ENCODE results near the gene RPS6KA4.

Gene RPS6KA4

DNA sequence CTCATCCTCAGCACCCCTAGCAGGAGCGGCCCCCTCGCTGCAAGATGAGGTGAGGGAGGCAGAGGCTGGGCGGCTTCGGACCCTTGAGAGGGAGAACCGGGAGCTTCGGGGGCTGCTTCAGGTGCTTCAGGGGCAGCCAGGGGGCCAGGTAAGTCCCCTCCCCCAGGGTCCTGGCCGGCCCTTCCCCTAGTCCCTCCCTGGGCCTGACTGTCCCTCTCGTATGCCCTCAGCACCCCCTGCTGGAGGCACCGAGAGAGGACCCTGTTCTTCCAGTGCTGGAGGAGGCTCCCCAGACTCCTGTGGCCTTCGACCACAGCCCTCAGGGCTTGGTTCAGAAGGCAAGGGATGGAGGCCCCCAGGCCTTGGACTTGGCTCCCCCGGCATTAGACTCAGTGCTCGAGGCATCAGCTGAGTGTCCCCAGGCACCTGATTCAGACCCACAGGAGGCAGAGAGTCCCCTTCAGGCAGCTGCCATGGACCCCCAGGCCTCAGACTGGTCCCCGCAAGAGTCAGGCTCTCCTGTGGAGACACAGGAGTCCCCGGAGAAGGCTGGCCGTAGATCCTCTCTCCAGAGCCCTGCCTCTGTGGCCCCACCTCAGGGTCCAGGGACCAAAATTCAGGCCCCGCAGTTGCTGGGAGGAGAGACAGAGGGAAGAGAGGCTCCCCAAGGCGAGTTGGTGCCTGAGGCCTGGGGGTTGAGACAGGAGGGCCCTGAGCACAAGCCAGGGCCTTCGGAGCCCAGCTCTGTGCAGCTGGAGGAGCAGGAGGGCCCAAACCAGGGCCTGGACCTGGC is 15.0 kb upstream of the RPS6KA4 start:
- H3K4me1 ChIP-seq (ENCODE audit: insufficient read depth, low read length, severe bottlenecking), result peaks cover 27% of the 10 kb centered on the region
- no peaks in the 10 kb centered on the region for H3K79me2 ChIP-seq (ENCODE audit: insufficient read depth, low read length)
- H3F3A ChIP-seq (ENCODE audit: insufficient read depth, low read length), result no peaks in the 10 kb centered on the region
- H3K9ac ChIP-seq (ENCODE audit: low read length), result no peak overlapping the region
- no peaks in the 10 kb centered on the region for H3K9me3 ChIP-seq (ENCODE audit: low read length)
- no peaks in the 10 kb centered on the region for H3K27me3 ChIP-seq (ENCODE audit: insufficient read depth, low read length)
- peaks cover 32% of the 10 kb centered on the region; the same call in 1 of the 2 replicates for H3K36me3 ChIP-seq (ENCODE audit: insufficient read depth, low read length)
- no peak overlapping the region for H3K4me3 ChIP-seq (ENCODE audit: low read depth, low read length, poor library complexity, severe bottlenecking)
- no peak overlapping the region for H3K27ac ChIP-seq (ENCODE audit: low read depth, low read length, poor library complexity, severe bottlenecking)
- H3K4me2 ChIP-seq (ENCODE audit: low read length), result no peak overlapping the region
- no peaks in the 10 kb centered on the region for H4K20me1 ChIP-seq (ENCODE audit: insufficient read depth, low read length)
- peak; percentile 29; the same call in 1 of the 2 replicates for TF ChIP-seq CTCF (IDR thresholded peaks at IDR 0.05; ENCODE audit: low read length)
- no peak for TF ChIP-seq EZH2 (IDR thresholded peaks at IDR 0.05; ENCODE audit: borderline replicate concordance, low read length)
- no peaks in the 10 kb centered on the region for H3K9me2 ChIP-seq (ENCODE audit: low read depth, low read length)
- no peak overlapping the region for H2AFZ ChIP-seq (ENCODE audit: low read length)

DNA sequence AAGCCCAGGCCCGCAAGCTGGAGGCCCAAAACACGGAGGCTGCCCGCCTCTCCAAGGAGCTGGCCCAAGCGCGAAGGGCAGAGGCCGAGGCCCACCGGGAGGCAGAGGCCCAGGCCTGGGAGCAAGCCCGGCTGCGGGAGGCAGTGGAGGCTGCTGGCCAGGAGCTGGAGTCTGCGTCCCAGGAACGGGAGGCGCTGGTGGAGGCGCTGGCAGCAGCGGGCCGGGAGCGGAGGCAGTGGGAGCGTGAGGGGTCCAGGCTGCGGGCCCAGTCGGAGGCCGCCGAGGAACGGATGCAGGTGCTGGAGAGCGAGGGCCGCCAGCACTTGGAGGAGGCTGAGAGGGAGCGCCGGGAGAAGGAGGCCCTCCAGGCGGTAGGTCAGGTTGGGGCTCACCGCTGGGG is 14.2 kb upstream of the RPS6KA4 start:
- Histone ChIP-seq H3K79me2 (ENCODE audit: insufficient read depth, low read length) (no peaks in the 10 kb centered on the region), H3F3A (ENCODE audit: insufficient read depth, low read length) (no peaks in the 10 kb centered on the region), H4K20me1 (ENCODE audit: insufficient read depth, low read length) (no peaks in the 10 kb centered on the region), H3K9me3 (ENCODE audit: low read length) (no peaks in the 10 kb centered on the region), H3K4me2 (ENCODE audit: low read length) (no peak overlapping the region), H3K9me2 (ENCODE audit: low read depth, low read length) (no peaks in the 10 kb centered on the region), H3K27me3 (ENCODE audit: insufficient read depth, low read length) (no peaks in the 10 kb centered on the region), H3K4me3 (ENCODE audit: low read depth, low read length, poor library complexity, severe bottlenecking) (no peak overlapping the region), H3K4me1 (ENCODE audit: insufficient read depth, low read length, severe bottlenecking) (peaks cover 19% of the 10 kb centered on the region), H2AFZ (ENCODE audit: low read length) (no peak overlapping the region), H3K36me3 (ENCODE audit: insufficient read depth, low read length) (peaks cover 37% of the 10 kb centered on the region; the same call in 1 of the 2 replicates), H3K27ac (ENCODE audit: low read depth, low read length, poor library complexity, severe bottlenecking) (no peak overlapping the region), H3K9ac (ENCODE audit: low read length) (no peak overlapping the region)
- no peak for TF ChIP-seq EZH2 (IDR thresholded peaks at IDR 0.05; ENCODE audit: borderline replicate concordance, low read length)
- TF ChIP-seq CTCF (IDR thresholded peaks at IDR 0.05; ENCODE audit: low read length), result no peak

DNA sequence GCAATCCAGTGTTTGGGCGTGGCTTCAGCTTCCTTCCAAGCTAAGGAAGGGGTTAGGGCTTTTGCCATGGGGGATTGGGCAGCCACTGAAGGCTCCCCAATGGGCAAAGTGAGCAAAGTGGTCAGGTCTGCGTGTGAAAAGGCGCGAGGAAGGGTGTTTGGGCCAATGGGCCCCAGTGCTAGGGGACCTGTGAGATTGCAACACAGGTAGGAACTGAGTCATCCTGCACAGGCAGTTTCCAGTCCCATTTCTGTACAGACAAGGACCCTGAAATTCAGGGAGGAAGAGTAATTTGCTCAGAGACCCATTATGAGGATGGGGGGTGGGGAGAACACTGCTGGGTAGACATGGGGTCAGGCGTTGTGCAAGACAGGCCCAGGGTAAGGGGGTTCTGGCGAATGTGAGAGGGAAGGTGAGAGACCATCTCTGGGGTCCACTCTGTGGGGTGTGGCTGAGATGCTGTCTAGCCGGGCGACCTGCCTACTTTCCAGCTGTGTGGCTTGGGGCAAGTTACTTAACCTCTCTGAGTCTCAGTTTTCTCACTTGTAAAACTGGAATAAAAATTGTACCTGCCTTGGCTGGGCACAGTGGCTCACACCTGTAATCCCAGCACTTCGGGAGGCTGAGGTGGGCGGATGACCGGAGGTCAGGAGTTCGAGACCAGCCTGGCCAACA is 11.6 kb upstream of the RPS6KA4 start:
- Histone ChIP-seq H3K9me3 (ENCODE audit: low read length) (no peaks in the 10 kb centered on the region), H3K9me2 (ENCODE audit: low read depth, low read length) (no peaks in the 10 kb centered on the region), H3K36me3 (ENCODE audit: insufficient read depth, low read length) (peaks cover 39% of the 10 kb centered on the region; the same call in 1 of the 2 replicates), H3K4me3 (ENCODE audit: low read depth, low read length, poor library complexity, severe bottlenecking) (no peak overlapping the region), H3K9ac (ENCODE audit: low read length) (no peak overlapping the region), H3K4me1 (ENCODE audit: insufficient read depth, low read length, severe bottlenecking) (peaks cover under 1% of the 10 kb centered on the region), H3K27ac (ENCODE audit: low read depth, low read length, poor library complexity, severe bottlenecking) (no peak overlapping the region), H3K27me3 (ENCODE audit: insufficient read depth, low read length) (no peaks in the 10 kb centered on the region), H3K79me2 (ENCODE audit: insufficient read depth, low read length) (no peaks in the 10 kb centered on the region), H3F3A (ENCODE audit: insufficient read depth, low read length) (no peaks in the 10 kb centered on the region), H3K4me2 (ENCODE audit: low read length) (no peak overlapping the region), H2AFZ (ENCODE audit: low read length) (no peak overlapping the region), H4K20me1 (ENCODE audit: insufficient read depth, low read length) (no peaks in the 10 kb centered on the region)
- TF ChIP-seq EZH2 (IDR thresholded peaks at IDR 0.05; ENCODE audit: borderline replicate concordance, low read length), result no peak
- TF ChIP-seq CTCF (IDR thresholded peaks at IDR 0.05; ENCODE audit: low read length), result no peak

All from OCI-LY1 (cell line).